Esophagus muscularis mucosa (tissue), 4 donors: ENCODE results near the gene ATP1A4. TPM values are rescaled to one million over a fixed set of nuclear protein-coding genes. Genes with fewer than 3 reads are reported as not detected.

Experiments used
- DNase-seq: peaks from one replicate; pipeline ENCODE4 v3.0.0-alpha.2; 2017; ENCODE audit errors: extremely low spot score
- H3K27ac ChIP-seq, 4 donors: fragments of 200-600 bp; sonication (generic); replicated peaks in 1 of 4; 1 replicate in 3 of 4; 2 replicates in 1 of 4; pipeline ENCODE4 v1.5.1; 2016 to 2019; ENCODE audit warnings: mild to moderate bottlenecking in 1 of 4
- H3K27me3 ChIP-seq, 4 donors: fragments of 200-600 bp; sonication (generic); one replicate each; pipeline versions ENCODE4 v1.5.1 to v1.6.0; 2016 to 2019
- H3K36me3 ChIP-seq, 4 donors: fragments of 200-600 bp; sonication (generic); one replicate each; pipeline ENCODE4 v1.5.1; 2016 to 2019
- H3K4me1 ChIP-seq, 4 donors: fragments of 200-600 bp; sonication (generic); one replicate each; pipeline ENCODE4 v1.5.1; 2016 to 2019
- H3K4me3 ChIP-seq, 4 donors: fragments of 200-600 bp; sonication (generic); 1 replicate in 2 of 4; 2 replicates in 2 of 4; pipeline ENCODE4 v1.5.1; 2016 to 2019; ENCODE audit warnings: mild to moderate bottlenecking in 4 of 4, moderate library complexity in 1 of 4
- H3K9me3 ChIP-seq, 4 donors: fragments of 200-600 bp; sonication (generic); 1 replicate in 3 of 4; 2 replicates in 1 of 4; pipeline ENCODE4 v1.5.1; 2016 to 2019
- EP300 ChIP-seq: sonication (generic); formaldehyde crosslinking; IDR thresholded peaks from one replicate; pipeline ENCODE4 v1.6.1; 2017; ENCODE audit warnings: antibody characterized with exemption
- POLR2A ChIP-seq: fragments of 450-650 bp; IDR thresholded peaks from one replicate; pipeline ENCODE4 v1.6.1; 2017; ENCODE audit warnings: antibody characterized with exemption, moderate library complexity, mild to moderate bottlenecking, low read depth
- POLR2AphosphoS5 ChIP-seq, 2 donors: sonication (generic); formaldehyde crosslinking; IDR thresholded peaks; one replicate each; pipeline ENCODE4 v1.6.1; 2017; ENCODE audit warnings: antibody characterized with exemption in 2 of 2
- WGBS: methylation state at CpG from one replicate; pipeline ENCODE4 v1.1.5; 2018; 5-methylcytosine and 5-hydroxymethylcytosine counted together
- intact Hi-C: fragments of 100-400 bp; cut with DNase I; formaldehyde crosslinking; loops from one replicate; pipeline ENCODE4 v1.15.1; 2023
- total RNA-seq, 4 donors: library from RNA; depleted of rRNA; stranded (reverse); fragments of >200 nt; gene quantifications; one replicate each; pipeline versions ENCODE4 v1.1.0 to v1.2.1, GENCODE V29; 2016
- TF ChIP-seq, protein P1 (sequence below), 3 experiments: fragments of 200-600 bp in 2 of 3; fragments of 450-650 bp in 1 of 3; sonication (generic) in 2 of 3; IDR thresholded peaks; one replicate each; pipeline ENCODE4 v1.5.1; 2017 to 2019; ENCODE audit warnings: antibody characterized with exemption in 3 of 3, mild to moderate bottlenecking in 2 of 3, moderate library complexity in 1 of 3

ATP1A4 gene
- total RNA-seq, 4 donors from 2014 or later = 0.17 to 2.1 (median 0.98) TPM; not detected in 1

GRCh38 chr1:160191756-160192155, 40.4 kb downstream of the ATP1A4 start:
- Histone ChIP-seq H3K4me3 (no peak overlapping the region), H3K27me3 (no peaks in the 10 kb centered on the region), H3K9me3 (no peaks in the 10 kb centered on the region), H3K27ac (peak overlapping the region in 1 of 4 donors; percentile 37), H3K36me3 (no peaks in the 10 kb centered on the region), H3K4me1 (peaks cover 27 to 48% (median 43%) of the 10 kb centered on the region in 4 donors)
- intact Hi-C loops = loop anchor here (2.0 kb wide), 3 partner anchors 29 to 99 kb away; no protein-coding TSS in a partner anchor
- 100% methylated on average over 2 of the region's 3 CpGs for WGBS
- TF ChIP-seq POLR2AphosphoS5 (IDR thresholded peaks at IDR 0.05) (no peak), EP300 (no peak), POLR2A (no peak)
- TF ChIP-seq, protein P1, sequence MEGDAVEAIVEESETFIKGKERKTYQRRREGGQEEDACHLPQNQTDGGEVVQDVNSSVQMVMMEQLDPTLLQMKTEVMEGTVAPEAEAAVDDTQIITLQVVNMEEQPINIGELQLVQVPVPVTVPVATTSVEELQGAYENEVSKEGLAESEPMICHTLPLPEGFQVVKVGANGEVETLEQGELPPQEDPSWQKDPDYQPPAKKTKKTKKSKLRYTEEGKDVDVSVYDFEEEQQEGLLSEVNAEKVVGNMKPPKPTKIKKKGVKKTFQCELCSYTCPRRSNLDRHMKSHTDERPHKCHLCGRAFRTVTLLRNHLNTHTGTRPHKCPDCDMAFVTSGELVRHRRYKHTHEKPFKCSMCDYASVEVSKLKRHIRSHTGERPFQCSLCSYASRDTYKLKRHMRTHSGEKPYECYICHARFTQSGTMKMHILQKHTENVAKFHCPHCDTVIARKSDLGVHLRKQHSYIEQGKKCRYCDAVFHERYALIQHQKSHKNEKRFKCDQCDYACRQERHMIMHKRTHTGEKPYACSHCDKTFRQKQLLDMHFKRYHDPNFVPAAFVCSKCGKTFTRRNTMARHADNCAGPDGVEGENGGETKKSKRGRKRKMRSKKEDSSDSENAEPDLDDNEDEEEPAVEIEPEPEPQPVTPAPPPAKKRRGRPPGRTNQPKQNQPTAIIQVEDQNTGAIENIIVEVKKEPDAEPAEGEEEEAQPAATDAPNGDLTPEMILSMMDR (IDR thresholded peaks at IDR 0.05) = no peak
- DNase-seq = no peak

- H3K4me3 ChIP-seq = no peak overlapping the region
- peaks cover 28 to 48% (median 43%) of the 10 kb centered on the region in 4 donors for H3K4me1 ChIP-seq
- intact Hi-C loops = loop anchor here (2.0 kb wide), 3 partner anchors 29 to 99 kb away; no protein-coding TSS in a partner anchor
- TF ChIP-seq POLR2AphosphoS5 (IDR thresholded peaks at IDR 0.05) (no peak), POLR2A (no peak), EP300 (no peak)
- TF ChIP-seq, protein P1 (IDR thresholded peaks at IDR 0.05) = no peak
- DNase-seq = no peak
- H3K9me3 ChIP-seq = no peaks in the 10 kb centered on the region
- no peaks in the 10 kb centered on the region for H3K36me3 ChIP-seq
- peak overlapping the region in 3 of 4 donors; percentile 9 to 49 (median 37) for H3K27ac ChIP-seq
- no peaks in the 10 kb centered on the region for H3K27me3 ChIP-seq
Observed at GRCh38 chr1:160192234-160192633, 40.8 kb downstream of the ATP1A4 start.

GRCh38 chr1:160193091-160193819, 41.9 kb downstream of the ATP1A4 start:
- TF ChIP-seq POLR2A (no peak), EP300 (no peak), POLR2AphosphoS5 (IDR thresholded peaks at IDR 0.05) (peak; percentile 62 to 72)
- TF ChIP-seq, protein P1 (IDR thresholded peaks at IDR 0.05) = peak; percentile 95 to 98 (median 97)
- intact Hi-C loops = loop anchor here (2.0 kb wide), 3 partner anchors 28 to 98 kb away; no protein-coding TSS in a partner anchor
- Histone ChIP-seq H3K4me3 (peak overlapping the region in 2 of 4 donors; percentile 15 to 36), H3K9me3 (no peaks in the 10 kb centered on the region), H3K36me3 (no peaks in the 10 kb centered on the region), H3K27me3 (no peaks in the 10 kb centered on the region), H3K4me1 (peaks cover 30 to 48% (median 43%) of the 10 kb centered on the region in 4 donors), H3K27ac (peak overlapping the region in 3 of 4 donors; percentile 21 to 49 (median 45))
- DNase-seq = peak; percentile 96
- WGBS = 42% methylated on average over 9 of the region's 16 CpGs

- 73% methylated on average over 9 of the region's 9 CpGs for WGBS
- H3K27me3 ChIP-seq = no peaks in the 10 kb centered on the region
- H3K36me3 ChIP-seq = no peaks in the 10 kb centered on the region
- H3K27ac ChIP-seq = no peak overlapping the region
- H3K9me3 ChIP-seq = no peaks in the 10 kb centered on the region
- DNase-seq = no peak
- peaks cover 30 to 46% (median 43%) of the 10 kb centered on the region in 4 donors for H3K4me1 ChIP-seq
- no peak overlapping the region for H3K4me3 ChIP-seq
- intact Hi-C loops = loop anchor here (2.0 kb wide), 4 partner anchors 27 to 97 kb away; no protein-coding TSS in a partner anchor
- TF ChIP-seq EP300 (no peak), POLR2AphosphoS5 (IDR thresholded peaks at IDR 0.05) (no peak), POLR2A (no peak)
- TF ChIP-seq, protein P1 (IDR thresholded peaks at IDR 0.05) = no peak
Observed at GRCh38 chr1:160193832-160194736, 42.7 kb downstream of the ATP1A4 start.
